ENCODE data around the gene TBC1D5. TPM values are rescaled to one million over a fixed set of nuclear protein-coding genes. Genes with fewer than 3 reads are reported as not detected.

Gene TBC1D5
- total RNA-seq, 1 experiment from 2014 or later = 43.3 TPM

- BruUV-seq (replicated peaks) = no TSS peak
- CTCF ChIA-PET = interaction anchor here (0.7 to 1.0 kb wide), 3 partner anchors 39 to 249 kb away, joined by 3 to 5 read pairs (median 3); no protein-coding TSS in a partner anchor
- Mint-ChIP-seq H3K4me1 (ENCODE audit: insufficient read depth, unreplicated experiment) (no peaks in the 10 kb centered on the region), H3K4me3 (ENCODE audit: unreplicated experiment) (no peak overlapping the region), H3K27me3 (ENCODE audit: insufficient read depth, unreplicated experiment) (no peaks in the 10 kb centered on the region), H3K27ac (ENCODE audit: low read depth, unreplicated experiment) (no peak overlapping the region), H3K9me3 (ENCODE audit: unreplicated experiment) (no peaks in the 10 kb centered on the region), H3K36me3 (ENCODE audit: insufficient read depth, unreplicated experiment) (no peaks in the 10 kb centered on the region)
- DNase-seq (ENCODE audit: unreplicated experiment) = peak; percentile 9
- POLR2A ChIA-PET = no interaction called here
- TF ChIP-seq CTCF (IDR thresholded peaks at IDR 0.05; ENCODE audit: unreplicated experiment) = no peak
- intact Hi-C loops (cut with micrococcal nuclease) = loop anchor here (2.0 kb wide), 1 partner anchor 105 kb away; no protein-coding TSS in a partner anchor
These were observed 434.9 kb downstream of the TBC1D5 start for GRCh38 chr3:17307482-17307881.

- no peaks in the 10 kb centered on the region for H3K4me1 Mint-ChIP-seq (ENCODE audit: insufficient read depth, unreplicated experiment)
- ChIA-PET CTCF (no interaction called here), POLR2A (no interaction called here)
- TF ChIP-seq CTCF (IDR thresholded peaks at IDR 0.05; ENCODE audit: unreplicated experiment) = no peak
- no peaks in the 10 kb centered on the region for H3K9me3 Mint-ChIP-seq (ENCODE audit: unreplicated experiment)
- BruUV-seq (replicated peaks) = no TSS peak
- H3K27ac Mint-ChIP-seq (ENCODE audit: low read depth, unreplicated experiment) = no peak overlapping the region
- no peaks in the 10 kb centered on the region for H3K27me3 Mint-ChIP-seq (ENCODE audit: insufficient read depth, unreplicated experiment)
- H3K4me3 Mint-ChIP-seq (ENCODE audit: unreplicated experiment) = no peak overlapping the region
- no peaks in the 10 kb centered on the region for H3K36me3 Mint-ChIP-seq (ENCODE audit: insufficient read depth, unreplicated experiment)
- no peak for DNase-seq (ENCODE audit: unreplicated experiment)
- intact Hi-C loops (cut with micrococcal nuclease) = no loop called here
These were observed 437.5 kb downstream of the TBC1D5 start for GRCh38 chr3:17304969-17305368.

GRCh38 chr3:17302774-17303173, 439.7 kb downstream of the TBC1D5 start:
- Mint-ChIP-seq H3K27ac (ENCODE audit: low read depth, unreplicated experiment) (no peak overlapping the region), H3K9me3 (ENCODE audit: unreplicated experiment) (no peaks in the 10 kb centered on the region), H3K4me3 (ENCODE audit: unreplicated experiment) (no peak overlapping the region), H3K27me3 (ENCODE audit: insufficient read depth, unreplicated experiment) (no peaks in the 10 kb centered on the region), H3K36me3 (ENCODE audit: insufficient read depth, unreplicated experiment) (no peaks in the 10 kb centered on the region), H3K4me1 (ENCODE audit: insufficient read depth, unreplicated experiment) (no peaks in the 10 kb centered on the region)
- BruUV-seq (replicated peaks) = no TSS peak
- ChIA-PET POLR2A (no interaction called here), CTCF (interaction anchor here (0.6 to 1.0 kb wide), 2 partner anchors 24 to 701 kb away, joined by 3 to 4 read pairs; no protein-coding TSS in a partner anchor)
- no peak for TF ChIP-seq CTCF (IDR thresholded peaks at IDR 0.05; ENCODE audit: unreplicated experiment)
- DNase-seq (ENCODE audit: unreplicated experiment) = peak; percentile 27
- intact Hi-C loops (cut with micrococcal nuclease) = no loop called here

GRCh38 chr3:17302170-17302569, 440.3 kb downstream of the TBC1D5 start:
- Mint-ChIP-seq H3K27ac (ENCODE audit: low read depth, unreplicated experiment) (no peak overlapping the region), H3K9me3 (ENCODE audit: unreplicated experiment) (no peaks in the 10 kb centered on the region), H3K36me3 (ENCODE audit: insufficient read depth, unreplicated experiment) (no peaks in the 10 kb centered on the region), H3K4me3 (ENCODE audit: unreplicated experiment) (no peak overlapping the region), H3K27me3 (ENCODE audit: insufficient read depth, unreplicated experiment) (no peaks in the 10 kb centered on the region), H3K4me1 (ENCODE audit: insufficient read depth, unreplicated experiment) (no peaks in the 10 kb centered on the region)
- CTCF ChIA-PET = interaction anchor here (1.0 kb wide), 1 partner anchor 111 kb away, joined by 3 read pairs; no protein-coding TSS in a partner anchor
- no peak for DNase-seq (ENCODE audit: unreplicated experiment)
- TF ChIP-seq CTCF (IDR thresholded peaks at IDR 0.05; ENCODE audit: unreplicated experiment) = no peak
- POLR2A ChIA-PET = no interaction called here
- intact Hi-C loops (cut with micrococcal nuclease) = no loop called here
- BruUV-seq (replicated peaks) = no TSS peak
